KOPT-K1 (cell line): ENCODE measurements around the gene BBS1.
"Not testable (repeated sequence)": the region's sequence is repeated elsewhere in the genome, so short reads cannot be mapped to it uniquely, and the experiment has no call there.

Experiments
- H3K27ac ChIP-seq: fragments of 200-600 bp; sonication (generic); 2 replicates; pipeline ENCODE4 v1.5.1; 2016; ENCODE audit warnings: antibody characterized with exemption, mild to moderate bottlenecking, low read depth, low read length; ENCODE audit not compliant: poor library complexity, severe bottlenecking
- H3K36me3 ChIP-seq: fragments of 200-600 bp; sonication (generic); 2 replicates; pipeline ENCODE4 v1.5.1; 2017; ENCODE audit warnings: antibody characterized with exemption, mild to moderate bottlenecking, low read length, moderate library complexity; ENCODE audit not compliant: insufficient read depth
- H3K9me3 ChIP-seq: fragments of 200-600 bp; sonication (generic); 2 replicates; pipeline ENCODE4 v1.5.1; 2017; ENCODE audit warnings: antibody characterized with exemption, low read length, mild to moderate bottlenecking; ENCODE audit not compliant: insufficient read depth, poor library complexity, severe bottlenecking

BBS1 gene

GRCh38 chr11:66530927-66531709 is 20.7 kb downstream of the BBS1 start:
- Histone ChIP-seq H3K36me3 (peaks cover 1% of the 10 kb centered on the region; the same call in 1 of the 2 replicates), H3K27ac (no peak overlapping the region), H3K9me3 (no peaks in the 10 kb centered on the region)

GRCh38 chr11:66531841-66532240 is 21.4 kb downstream of the BBS1 start:
- Histone ChIP-seq H3K36me3 (peaks cover 8% of the 10 kb centered on the region; the same call in 1 of the 2 replicates), H3K27ac (no peak overlapping the region), H3K9me3 (no peaks in the 10 kb centered on the region)

- H3K9me3 ChIP-seq: no peaks in the 10 kb centered on the region
- peaks cover 14% of the 10 kb centered on the region; the same call in 1 of the 2 replicates for H3K36me3 ChIP-seq
- H3K27ac ChIP-seq: no peak overlapping the region
Measured at GRCh38 chr11:66532784-66533183, 22.3 kb downstream of the BBS1 start.

GRCh38 chr11:66539170-66539869 is 28.9 kb downstream of the BBS1 start:
- no peaks in the 10 kb centered on the region for H3K9me3 ChIP-seq
- H3K27ac ChIP-seq: no peak overlapping the region
- peaks cover 55% of the 10 kb centered on the region for H3K36me3 ChIP-seq

- peaks cover 55% of the 10 kb centered on the region for H3K36me3 ChIP-seq
- no peaks in the 10 kb centered on the region for H3K9me3 ChIP-seq
- H3K27ac ChIP-seq: no peak overlapping the region
Measured at GRCh38 chr11:66539870-66540213, 29.4 kb downstream of the BBS1 start.

GRCh38 chr11:66540598-66540997 is 30.2 kb downstream of the BBS1 start:
- not testable (repeated sequence) for H3K27ac ChIP-seq, H3K9me3 ChIP-seq
- H3K36me3 ChIP-seq: peaks cover 55% of the 10 kb centered on the region

- peaks cover 47% of the 10 kb centered on the region for H3K36me3 ChIP-seq
- no peak overlapping the region for H3K27ac ChIP-seq
- H3K9me3 ChIP-seq: no peaks in the 10 kb centered on the region
Measured at GRCh38 chr11:66541892-66542291, 31.5 kb downstream of the BBS1 start.

- Histone ChIP-seq H3K27ac (no peak overlapping the region), H3K9me3 (no peaks in the 10 kb centered on the region), H3K36me3 (peaks cover 42% of the 10 kb centered on the region)
Measured at GRCh38 chr11:66542362-66542761, 31.9 kb downstream of the BBS1 start.

GRCh38 chr11:66543263-66544107 is 33.0 kb downstream of the BBS1 start:
- Histone ChIP-seq H3K36me3 (peaks cover 40% of the 10 kb centered on the region), H3K9me3 (no peaks in the 10 kb centered on the region), H3K27ac (peak overlapping the region; percentile 75)

GRCh38 chr11:66544952-66545351 is 34.5 kb downstream of the BBS1 start:
- H3K27ac ChIP-seq: peak overlapping the region; percentile 75
- H3K9me3 ChIP-seq: not testable (repeated sequence)

GRCh38 chr11:66545701-66546367 is 35.4 kb downstream of the BBS1 start, which contains the start of gene ZDHHC24:
TSS of gene ZDHHC24 (minus strand) at chr11:66546048. CDS start at chr11:66546003, 45 bp downstream.
- Histone ChIP-seq H3K27ac (peak within 1 kb of the TSS; percentile 75), H3K36me3 (peaks cover 21% of the 10 kb centered on the region; the same call in 1 of the 2 replicates), H3K9me3 (no peaks in the 10 kb centered on the region)

More at GRCh38 chr11:66544952-66545351, 34.5 kb downstream of the BBS1 start:
- peaks cover 26% of the 10 kb centered on the region; the same call in 1 of the 2 replicates for H3K36me3 ChIP-seq

GRCh38 chr11:66546368-66546965 is 36.0 kb downstream of the BBS1 start, which contains the start of gene ACTN3:
TSS of gene ACTN3 (plus strand) at chr11:66546903. CDS start at chr11:66546938, 35 bp downstream.
- Histone ChIP-seq H3K9me3 (no peaks in the 10 kb centered on the region), H3K27ac (peak within 1 kb of the TSS; percentile 75), H3K36me3 (peaks cover 17% of the 10 kb centered on the region; the same call in 1 of the 2 replicates)

GRCh38 chr11:66546966-66547661 is 36.7 kb downstream of the BBS1 start:
- Histone ChIP-seq H3K27ac (no peak overlapping the region), H3K9me3 (no peaks in the 10 kb centered on the region), H3K36me3 (peaks cover 11% of the 10 kb centered on the region; the same call in 1 of the 2 replicates)
